CD4-positive, CD25-positive, alpha-beta regulatory T cell (primary cell): ENCODE measurements around the gene LEP. TPM values are rescaled to one million over a fixed set of nuclear protein-coding genes. Genes with fewer than 3 reads are reported as not detected.

Source experiments
- ATAC-seq, 2 donors: fragments of 150-1000 bp; cut with Tn5 transposase; one replicate each; pipeline ENCODE4 v1.10.0; 2021; ENCODE audit warnings: low read depth in 2 of 2, moderate number of reproducible peaks in 2 of 2, moderate library complexity in 1 of 2
- DNase-seq, 3 donors: peaks; one replicate each; pipeline versions ENCODE4 v3.0.0 to v3.0.0-alpha.2; 2012 to 2022; ENCODE audit warnings: mixed read lengths in 1 of 3
- H3K27ac ChIP-seq: one replicate; pipeline ENCODE4 v1.7.0; 2013; ENCODE audit warnings: mild to moderate bottlenecking, low read length; ENCODE audit not compliant: insufficient read depth, poor library complexity, severe bottlenecking
- H3K27me3 ChIP-seq: one replicate; pipeline ENCODE4 v1.7.0; 2013; ENCODE audit warnings: low read length; ENCODE audit not compliant: control insufficient read depth, insufficient read depth
- H3K36me3 ChIP-seq: one replicate; pipeline ENCODE4 v1.7.0; 2013; ENCODE audit warnings: mild to moderate bottlenecking, low read length, moderate library complexity; ENCODE audit not compliant: control insufficient read depth, insufficient read depth
- H3K4me1 ChIP-seq: 2 replicates; pipeline ENCODE4 v1.7.0; 2013; ENCODE audit warnings: mild to moderate bottlenecking, low read length; ENCODE audit not compliant: insufficient read depth, control insufficient read depth, poor library complexity, severe bottlenecking
- H3K4me3 ChIP-seq: one replicate; pipeline ENCODE4 v1.7.0; 2013; ENCODE audit warnings: low read depth, mild to moderate bottlenecking, low read length, moderate library complexity
- H3K9me3 ChIP-seq, 2 experiments: 1 replicate in 1 of 2; 2 replicates in 1 of 2; pipeline ENCODE4 v1.7.0; 2013; ENCODE audit warnings: low read length in 2 of 2, mild to moderate bottlenecking in 1 of 2, moderate library complexity in 1 of 2; ENCODE audit not compliant: control insufficient read depth in 2 of 2
- H3K27ac Mint-ChIP-seq, 3 donors: one replicate each; pipeline ENCODE4 v1.8.0; 2020 to 2022; ENCODE audit warnings: mild to moderate bottlenecking in 3 of 3, mixed read lengths in 3 of 3, moderate library complexity in 2 of 3
- H3K27me3 Mint-ChIP-seq: one replicate; pipeline ENCODE4 v1.8.0; 2022; ENCODE audit warnings: mild to moderate bottlenecking, mixed read lengths
- H3K36me3 Mint-ChIP-seq: one replicate; pipeline ENCODE4 v1.8.0; 2020; ENCODE audit warnings: mixed read lengths
- H3K4me1 Mint-ChIP-seq, 4 donors: one replicate each; pipeline ENCODE4 v1.8.0; 2020 to 2022; ENCODE audit warnings: mixed read lengths in 4 of 4, mild to moderate bottlenecking in 1 of 4
- H3K4me3 Mint-ChIP-seq, 4 donors: one replicate each; pipeline ENCODE4 v1.8.0; 2020 to 2022; ENCODE audit warnings: mild to moderate bottlenecking in 4 of 4, mixed read lengths in 4 of 4, moderate library complexity in 3 of 4
- H3K9me3 Mint-ChIP-seq, 7 donors: one replicate each; pipeline ENCODE4 v1.8.0; 2020 to 2022; ENCODE audit warnings: mixed read lengths in 7 of 7, mild to moderate bottlenecking in 3 of 7, moderate library complexity in 2 of 7
- polyA plus RNA-seq, 4 donors: library from polyadenylated mRNA; unstranded; fragments of 300-500 nt; fragmentation: Illumina TruSeq; gene quantifications; one replicate each; pipeline ENCODE4 v1.2.3, GENCODE V29; 2021
- total RNA-seq: library from RNA; stranded (reverse); gene quantifications from one replicate; pipeline ENCODE4 v1.2.3, GENCODE V29; 2022

Gene LEP
- total and polyA plus RNA-seq, 5 donors from 2014 or later = not detected

DNA sequence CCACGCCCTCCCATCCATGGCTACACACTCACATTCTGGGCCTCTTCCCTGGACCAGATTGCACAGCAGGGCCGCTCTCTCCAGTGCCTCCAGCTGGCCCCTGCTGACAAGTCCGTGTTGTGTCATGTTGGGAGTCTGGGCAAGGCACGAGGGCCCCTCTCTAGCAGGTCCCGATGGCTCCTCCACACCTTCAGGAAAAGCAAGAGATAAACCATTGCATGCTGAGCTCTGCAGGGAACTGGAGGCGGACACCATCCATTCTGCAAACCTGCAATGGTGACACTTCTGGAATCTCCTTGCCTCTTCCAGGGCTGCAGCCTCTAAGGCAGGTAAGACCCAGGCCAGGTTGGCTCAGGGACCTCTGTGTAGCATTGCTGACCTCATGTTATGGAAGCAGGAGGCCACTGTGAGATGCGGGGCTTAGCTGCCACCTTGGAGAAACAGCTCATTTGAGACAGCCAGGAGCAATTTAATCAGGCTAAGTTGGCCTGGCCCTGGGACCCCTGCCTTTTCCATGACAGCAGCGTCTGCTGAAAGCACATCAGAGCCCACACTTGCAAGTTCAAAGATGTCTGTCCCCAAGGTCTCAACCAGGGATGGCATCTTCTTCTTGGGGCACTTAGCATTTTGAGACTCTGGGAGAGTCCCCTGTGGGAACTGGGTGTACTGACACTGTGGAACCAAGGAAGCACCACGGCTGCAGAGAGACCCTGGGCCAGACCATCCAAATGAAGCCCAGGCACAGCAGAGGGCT is 34.2 kb upstream of the LEP start:
- DNase-seq = no peak
- Histone ChIP-seq H3K9me3 (no peaks in the 10 kb centered on the region), H3K4me1 (no peaks in the 10 kb centered on the region), H3K4me3 (no peak overlapping the region), H3K36me3 (no peaks in the 10 kb centered on the region), H3K27me3 (peaks cover 11% of the 10 kb centered on the region), H3K27ac (no peak overlapping the region)
- ATAC-seq = no peak
- Mint-ChIP-seq H3K27me3 (peaks cover 37% of the 10 kb centered on the region), H3K9me3 (peaks cover 0 to 4% (median 0%) of the 10 kb centered on the region in 7 donors), H3K4me1 (peaks cover 0 to 3% (median under 1%) of the 10 kb centered on the region in 4 donors), H3K4me3 (no peak overlapping the region), H3K27ac (no peak overlapping the region), H3K36me3 (no peaks in the 10 kb centered on the region)

DNA sequence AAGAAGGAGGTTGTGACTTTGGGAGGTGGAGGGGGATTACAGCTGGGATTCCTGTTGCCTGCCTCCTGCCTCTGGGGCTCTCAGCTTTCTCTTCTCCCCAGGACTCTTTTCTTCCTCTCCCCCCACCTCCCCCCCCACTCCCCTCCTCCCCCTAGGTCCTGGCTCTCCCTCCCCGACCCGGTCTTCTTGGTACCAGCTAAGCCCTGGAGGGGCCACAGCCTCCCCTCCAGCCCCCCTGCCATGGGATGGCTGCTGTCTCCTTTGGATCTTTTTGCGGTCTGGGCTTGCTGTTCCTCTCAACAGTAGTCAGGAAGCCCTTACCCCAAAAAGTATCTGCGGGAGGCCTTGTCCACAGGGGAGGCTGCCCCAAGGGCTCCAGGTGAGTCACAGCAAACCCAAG is 33.5 kb upstream of the LEP start:
- Mint-ChIP-seq H3K4me3 (no peak overlapping the region), H3K9me3 (peaks cover 0 to 4% (median 0%) of the 10 kb centered on the region in 7 donors), H3K4me1 (no peaks in the 10 kb centered on the region), H3K27ac (no peak overlapping the region), H3K27me3 (peaks cover 30% of the 10 kb centered on the region), H3K36me3 (no peaks in the 10 kb centered on the region)
- Histone ChIP-seq H3K4me1 (no peaks in the 10 kb centered on the region), H3K27ac (no peak overlapping the region), H3K27me3 (peaks cover 5% of the 10 kb centered on the region), H3K9me3 (no peaks in the 10 kb centered on the region), H3K4me3 (no peak overlapping the region), H3K36me3 (no peaks in the 10 kb centered on the region)
- no peak for DNase-seq
- no peak for ATAC-seq

DNA sequence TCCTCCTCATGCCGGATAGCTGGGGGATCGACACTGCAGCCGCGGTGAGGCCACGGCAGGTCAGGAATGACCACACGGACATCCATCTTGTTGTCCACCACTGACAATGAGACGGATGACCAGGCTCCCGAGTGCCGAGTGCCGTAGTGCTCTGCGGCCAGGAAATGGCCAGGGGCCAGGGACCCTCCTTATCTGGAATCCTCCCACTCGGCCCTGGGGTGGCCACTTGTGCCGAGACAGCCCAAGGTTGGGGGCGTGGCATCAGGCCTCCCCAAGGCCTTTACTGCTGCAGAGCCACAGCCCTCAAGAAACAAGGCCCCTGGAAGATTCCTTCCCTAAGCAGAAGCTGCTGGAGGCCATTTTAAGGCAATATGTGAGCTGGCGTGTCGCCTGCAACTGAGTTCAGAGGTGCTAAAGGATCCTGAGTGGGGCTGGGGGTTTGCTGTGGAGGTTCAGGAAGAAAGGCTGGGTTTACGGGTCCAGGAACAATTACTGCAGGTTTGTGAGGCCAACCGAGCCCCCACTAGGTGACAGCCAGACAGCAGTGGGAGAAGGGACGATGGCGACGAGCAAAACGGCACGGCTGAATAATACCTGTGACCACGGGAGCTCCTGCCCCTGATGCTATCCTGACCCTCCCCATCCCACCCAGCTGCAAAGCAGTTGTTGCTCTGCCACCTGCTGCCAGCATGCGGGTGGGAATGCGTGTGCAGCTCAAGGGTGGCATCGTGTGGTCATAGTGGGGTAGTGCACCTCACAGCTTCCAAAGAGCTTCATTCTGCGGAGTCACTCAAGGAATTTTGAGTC is 31.6 kb upstream of the LEP start:
- no peak overlapping the region for H3K4me3 ChIP-seq
- H3K27ac ChIP-seq = no peak overlapping the region
- Mint-ChIP-seq H3K4me1 (no peaks in the 10 kb centered on the region), H3K27ac (no peak overlapping the region), H3K27me3 (peaks cover 12% of the 10 kb centered on the region), H3K36me3 (no peaks in the 10 kb centered on the region), H3K4me3 (no peak overlapping the region), H3K9me3 (peaks cover 0 to 4% (median 0%) of the 10 kb centered on the region in 7 donors)
- ATAC-seq (peak; percentile 77 to 81), DNase-seq (peak; percentile 36 to 73 (median 68))
- no peaks in the 10 kb centered on the region for H3K9me3 ChIP-seq
- H3K4me1 ChIP-seq = no peaks in the 10 kb centered on the region
- no peaks in the 10 kb centered on the region for H3K36me3 ChIP-seq
- H3K27me3 ChIP-seq = no peaks in the 10 kb centered on the region

- no peak overlapping the region for H3K4me3 ChIP-seq
- Mint-ChIP-seq H3K4me3 (no peak overlapping the region), H3K4me1 (no peaks in the 10 kb centered on the region), H3K27ac (no peak overlapping the region), H3K36me3 (no peaks in the 10 kb centered on the region), H3K27me3 (peaks cover 6% of the 10 kb centered on the region), H3K9me3 (peaks cover 0 to 2% (median 0%) of the 10 kb centered on the region in 7 donors)
- ATAC-seq (no peak), DNase-seq (no peak)
- H3K36me3 ChIP-seq = no peaks in the 10 kb centered on the region
- H3K4me1 ChIP-seq = no peaks in the 10 kb centered on the region
- H3K27me3 ChIP-seq = peaks cover 1% of the 10 kb centered on the region
- H3K9me3 ChIP-seq = no peaks in the 10 kb centered on the region
- no peak overlapping the region for H3K27ac ChIP-seq
Measured at GRCh38 chr7:128210036-128210347, 31.1 kb upstream of the LEP start.

GRCh38 chr7:128210590-128211570 is 30.2 kb upstream of the LEP start:
- ATAC-seq (no peak), DNase-seq (no peak)
- Mint-ChIP-seq H3K27ac (no peak overlapping the region), H3K27me3 (peaks cover 5% of the 10 kb centered on the region), H3K4me3 (no peak overlapping the region), H3K36me3 (no peaks in the 10 kb centered on the region), H3K9me3 (peaks cover 0 to 1% (median 0%) of the 10 kb centered on the region in 7 donors), H3K4me1 (no peaks in the 10 kb centered on the region)
- no peak overlapping the region for H3K27ac ChIP-seq
- H3K27me3 ChIP-seq = peaks cover 8% of the 10 kb centered on the region
- no peaks in the 10 kb centered on the region for H3K4me1 ChIP-seq
- no peak overlapping the region for H3K4me3 ChIP-seq
- H3K36me3 ChIP-seq = no peaks in the 10 kb centered on the region
- H3K9me3 ChIP-seq = no peaks in the 10 kb centered on the region

GRCh38 chr7:128211626-128212025 is 29.5 kb upstream of the LEP start:
- DNase-seq (no peak), ATAC-seq (no peak)
- Mint-ChIP-seq H3K4me1 (no peaks in the 10 kb centered on the region), H3K4me3 (no peak overlapping the region), H3K27me3 (peaks cover 5% of the 10 kb centered on the region), H3K27ac (no peak overlapping the region), H3K36me3 (no peaks in the 10 kb centered on the region), H3K9me3 (peaks cover 0 to 1% (median 0%) of the 10 kb centered on the region in 7 donors)
- no peaks in the 10 kb centered on the region for H3K4me1 ChIP-seq
- H3K27ac ChIP-seq = no peak overlapping the region
- H3K36me3 ChIP-seq = no peaks in the 10 kb centered on the region
- peaks cover 8% of the 10 kb centered on the region for H3K27me3 ChIP-seq
- no peaks in the 10 kb centered on the region for H3K9me3 ChIP-seq
- no peak overlapping the region for H3K4me3 ChIP-seq

- no peak overlapping the region for H3K27ac Mint-ChIP-seq
- Histone ChIP-seq H3K9me3 (no peaks in the 10 kb centered on the region), H3K4me3 (no peak overlapping the region), H3K27me3 (peaks cover 8% of the 10 kb centered on the region), H3K27ac (no peak overlapping the region), H3K4me1 (no peaks in the 10 kb centered on the region), H3K36me3 (no peaks in the 10 kb centered on the region)
- H3K27me3 Mint-ChIP-seq = peaks cover 15% of the 10 kb centered on the region
- DNase-seq = no peak
- no peak overlapping the region for H3K4me3 Mint-ChIP-seq
- no peaks in the 10 kb centered on the region for H3K36me3 Mint-ChIP-seq
- peaks cover 0 to 1% (median 0%) of the 10 kb centered on the region in 7 donors for H3K9me3 Mint-ChIP-seq
- ATAC-seq = no peak
- no peaks in the 10 kb centered on the region for H3K4me1 Mint-ChIP-seq
Measured at GRCh38 chr7:128214463-128214862, 26.6 kb upstream of the LEP start.
